ENCODE data around the gene TNFSF12. TPM values are rescaled to one million over a fixed set of nuclear protein-coding genes. Genes with fewer than 3 reads are reported as not detected.

Gene TNFSF12
- polyA plus RNA-seq (ENCODE audit: insufficient read length in 4 of 4), result 10 to 100 TPM; 25.3 to 32.5 (median 29.0) TPM

GRCh38 chr17:7548585-7549400 is at the start of gene TNFSF12:
TSS of gene TNFSF12 (plus strand) at chr17:7549058. CDS start at chr17:7549154, 96 bp downstream.
- DNase-seq (ENCODE audit: low read depth in 4 of 4, low spot score in 3 of 4), result no peak

- no peak for DNase-seq (ENCODE audit: low read depth in 4 of 4, low spot score in 3 of 4)
Observed at GRCh38 chr17:7499161-7499560, 49.7 kb upstream of the TNFSF12 start.

- no peak for DNase-seq (ENCODE audit: low read depth in 4 of 4, low spot score in 3 of 4)
Observed at GRCh38 chr17:7501729-7502128, 47.1 kb upstream of the TNFSF12 start.

- no peak for DNase-seq (ENCODE audit: low read depth in 4 of 4, low spot score in 3 of 4)
Observed at GRCh38 chr17:7502171-7502847, 46.5 kb upstream of the TNFSF12 start.

GRCh38 chr17:7502987-7503386 is 45.9 kb upstream of the TNFSF12 start:
- DNase-seq (ENCODE audit: low read depth in 4 of 4, low spot score in 3 of 4), result no peak

GRCh38 chr17:7503521-7503920 is 45.3 kb upstream of the TNFSF12 start:
- no peak for DNase-seq (ENCODE audit: low read depth in 4 of 4, low spot score in 3 of 4)

GRCh38 chr17:7508145-7508544 is 40.7 kb upstream of the TNFSF12 start:
- no peak for DNase-seq (ENCODE audit: low read depth in 4 of 4, low spot score in 3 of 4)

- DNase-seq (ENCODE audit: low read depth in 4 of 4, low spot score in 3 of 4), result no peak
Observed at GRCh38 chr17:7508846-7509245, 40.0 kb upstream of the TNFSF12 start.

- no peak for DNase-seq (ENCODE audit: low read depth in 4 of 4, low spot score in 3 of 4)
Observed at GRCh38 chr17:7509937-7510336, 38.9 kb upstream of the TNFSF12 start.

GRCh38 chr17:7511108-7511507 is 37.8 kb upstream of the TNFSF12 start:
- no peak for DNase-seq (ENCODE audit: low read depth in 4 of 4, low spot score in 3 of 4)

- no peak for DNase-seq (ENCODE audit: low read depth in 4 of 4, low spot score in 3 of 4)
Observed at GRCh38 chr17:7512105-7512504, 36.8 kb upstream of the TNFSF12 start.

GRCh38 chr17:7512824-7513540 is 35.9 kb upstream of the TNFSF12 start:
- no peak for DNase-seq (ENCODE audit: low read depth in 4 of 4, low spot score in 3 of 4)

- no peak for DNase-seq (ENCODE audit: low read depth in 4 of 4, low spot score in 3 of 4)
Observed at GRCh38 chr17:7513850-7514419, 34.9 kb upstream of the TNFSF12 start.

- DNase-seq (ENCODE audit: low read depth in 4 of 4, low spot score in 3 of 4), result no peak
Observed at GRCh38 chr17:7515911-7516610, 32.8 kb upstream of the TNFSF12 start.

- DNase-seq (ENCODE audit: low read depth in 4 of 4, low spot score in 3 of 4), result no peak
Observed at GRCh38 chr17:7523033-7523432, 25.8 kb upstream of the TNFSF12 start.

- DNase-seq (ENCODE audit: low read depth in 4 of 4, low spot score in 3 of 4), result no peak
Observed at GRCh38 chr17:7528842-7529241, 20.0 kb upstream of the TNFSF12 start.

GRCh38 chr17:7530023-7530900 is 18.6 kb upstream of the TNFSF12 start:
- no peak for DNase-seq (ENCODE audit: low read depth in 4 of 4, low spot score in 3 of 4)

GRCh38 chr17:7538050-7538449 is 10.8 kb upstream of the TNFSF12 start:
- no peak for DNase-seq (ENCODE audit: low read depth in 4 of 4, low spot score in 3 of 4)

GRCh38 chr17:7538891-7539545 is 9.8 kb upstream of the TNFSF12 start:
- DNase-seq (ENCODE audit: low read depth in 4 of 4, low spot score in 3 of 4), result no peak

All from right renal pelvis (tissue), 4 donors.